K562 (cell line): ENCODE results near the gene CRK. TPM values are rescaled to one million over a fixed set of nuclear protein-coding genes. Genes with fewer than 3 reads are reported as not detected.
A peak's percentile ranks its signal among the peaks of the same experiment; 100 is the strongest.

Experiments
- CHD2 ChIP-seq: IDR thresholded peaks from 2 replicates; pipeline ENCODE4 v1.6.1; 2011; ENCODE audit warnings: low read depth, low read length
- FOXP1 ChIP-seq: sonication (generic); formaldehyde crosslinking; IDR thresholded peaks from 2 replicates; pipeline ENCODE4 v1.8.0; 2022; ENCODE audit warnings: mild to moderate bottlenecking, missing genetic modification reagents
- L3MBTL2 ChIP-seq: fragments of 450-650 bp; IDR thresholded peaks from 2 replicates; pipeline ENCODE4 v1.6.1; 2016; ENCODE audit warnings: mild to moderate bottlenecking, moderate library complexity
- MGA ChIP-seq: fragments of 450-650 bp; IDR thresholded peaks from 2 replicates; pipeline ENCODE4 v1.6.1; 2016; ENCODE audit warnings: mild to moderate bottlenecking, moderate library complexity
- TAF7 ChIP-seq: fragments of 450-650 bp; IDR thresholded peaks from 2 replicates; pipeline ENCODE4 v1.6.1; 2016; ENCODE audit warnings: missing genetic modification characterization, missing compliant biosample characterization
- TCF15 ChIP-seq: fragments of 250-450 bp; sonication (Bioruptor Pico); IDR thresholded peaks from 2 replicates; pipeline ENCODE4 v1.8.0; 2022; ENCODE audit warnings: moderate library complexity, mild to moderate bottlenecking, inconsistent platforms
- ZNF174 ChIP-seq: fragments of 250-450 bp; sonication (Bioruptor Pico); IDR thresholded peaks from 2 replicates; pipeline ENCODE4 v1.4.0; 2020; ENCODE audit warnings: mild to moderate bottlenecking
- ZNF316 ChIP-seq: fragments of 450-650 bp; IDR thresholded peaks from 2 replicates; pipeline ENCODE4 v1.6.1; 2016
- polyA plus RNA-seq, 8 experiments: library from polyadenylated mRNA; depleted of rRNA in 4 of 8; stranded (reverse) in 5 of 8; unstranded in 3 of 8; fragments of >200 nt; fragmentation: Nextera tagmentation in 2 of 8; fragmentation: Illumina TruSeq in 1 of 8; extraction: Ambion mirVana in 2 of 8; extraction: Trizol in 1 of 8; gene quantifications; 2 replicates each; pipeline versions ENCODE4 v1.2.1 to v1.2.3, GENCODE V29; 2011 to 2014; ENCODE audit warnings: inconsistent platforms in 1 of 8, missing spikeins in 1 of 8
- total RNA-seq, 7 experiments: library from RNA; depleted of rRNA in 6 of 7; stranded (reverse); fragments of >200 nt in 6 of 7; fragmentation: Illumina TruSeq in 2 of 7; extraction: Trizol in 2 of 7; gene quantifications; 2 replicates each; pipeline versions ENCODE4 v1.2.1 to v1.2.3, GENCODE V29; 2011 to 2021; ENCODE audit warnings: low replicate concordance in 1 of 7
- TF ChIP-seq, protein P1 (sequence below): fragments of 450-650 bp; IDR thresholded peaks from 2 replicates; pipeline ENCODE4 v1.6.1; 2016; ENCODE audit warnings: mild to moderate bottlenecking
- TF ChIP-seq, protein P2 (sequence below): fragments of 250-450 bp; sonication (Bioruptor Pico); IDR thresholded peaks from 2 replicates; pipeline ENCODE4 v1.4.0; 2020

Gene CRK
- total and polyA plus RNA-seq, 9 of the 15 experiments (the other 6 are each of a cell fraction or from before 2014, with no cell fraction given), result 13.1 to 40.2 (median 26.1) TPM

DNA sequence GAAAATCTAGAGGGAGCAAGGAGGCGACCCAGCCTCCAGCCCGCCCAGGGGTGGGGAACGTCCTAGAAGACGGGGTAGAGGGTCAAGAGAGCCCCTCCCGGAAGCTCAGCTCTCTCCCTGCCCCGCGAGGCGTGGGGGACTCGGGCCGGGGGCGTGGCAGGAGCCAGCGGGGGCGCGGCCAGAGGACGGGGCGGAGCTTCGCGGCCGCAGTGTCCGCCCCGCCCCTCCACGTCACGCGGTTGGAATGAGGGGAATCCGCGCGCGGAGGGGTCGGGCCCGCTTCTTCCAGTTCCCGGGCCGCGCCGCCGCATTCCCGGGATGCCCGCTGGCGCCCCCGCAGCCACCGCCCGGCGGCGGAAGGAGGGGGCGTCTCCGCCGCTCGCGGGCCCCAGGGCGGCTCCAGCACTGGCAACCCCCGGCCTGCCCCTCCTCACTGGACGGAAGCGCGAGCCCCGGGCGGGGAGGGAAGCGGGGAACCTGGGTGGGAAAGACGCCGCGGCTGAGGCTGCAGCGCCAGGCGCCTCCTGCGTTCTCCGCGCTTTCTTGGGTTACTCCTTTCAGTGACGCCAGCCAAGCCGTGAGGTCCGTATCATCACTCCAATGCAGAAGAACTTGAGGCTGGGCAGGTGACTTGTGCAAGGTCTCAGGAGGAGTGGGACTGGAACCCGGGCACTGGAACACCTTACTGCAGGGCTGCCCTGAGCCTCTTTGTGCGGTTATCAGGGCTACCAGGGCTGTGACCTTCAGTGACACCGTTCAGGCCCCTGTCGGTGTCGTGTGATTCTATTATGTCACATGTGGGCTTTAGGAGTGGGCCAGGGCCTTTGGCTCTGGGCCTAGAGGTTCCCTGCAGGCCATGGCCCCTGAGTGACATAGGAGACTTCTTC lies 32.1 kb upstream of the CRK start (continued):
- peak; percentile 34 for TF ChIP-seq MGA
- TF ChIP-seq TCF15 (CRISPR knock-in tag), result no peak
- TF ChIP-seq TAF7 (tag), result no peak
- peak; percentile 65; the same call in 1 of the 2 replicates for TF ChIP-seq FOXP1 (CRISPR knock-in tag)
- TF ChIP-seq ZNF316, result no peak
- 0 out of 2 replicates have a peak, but pooled peaks have one; percentile 25 for TF ChIP-seq L3MBTL2
- TF ChIP-seq, protein P1, sequence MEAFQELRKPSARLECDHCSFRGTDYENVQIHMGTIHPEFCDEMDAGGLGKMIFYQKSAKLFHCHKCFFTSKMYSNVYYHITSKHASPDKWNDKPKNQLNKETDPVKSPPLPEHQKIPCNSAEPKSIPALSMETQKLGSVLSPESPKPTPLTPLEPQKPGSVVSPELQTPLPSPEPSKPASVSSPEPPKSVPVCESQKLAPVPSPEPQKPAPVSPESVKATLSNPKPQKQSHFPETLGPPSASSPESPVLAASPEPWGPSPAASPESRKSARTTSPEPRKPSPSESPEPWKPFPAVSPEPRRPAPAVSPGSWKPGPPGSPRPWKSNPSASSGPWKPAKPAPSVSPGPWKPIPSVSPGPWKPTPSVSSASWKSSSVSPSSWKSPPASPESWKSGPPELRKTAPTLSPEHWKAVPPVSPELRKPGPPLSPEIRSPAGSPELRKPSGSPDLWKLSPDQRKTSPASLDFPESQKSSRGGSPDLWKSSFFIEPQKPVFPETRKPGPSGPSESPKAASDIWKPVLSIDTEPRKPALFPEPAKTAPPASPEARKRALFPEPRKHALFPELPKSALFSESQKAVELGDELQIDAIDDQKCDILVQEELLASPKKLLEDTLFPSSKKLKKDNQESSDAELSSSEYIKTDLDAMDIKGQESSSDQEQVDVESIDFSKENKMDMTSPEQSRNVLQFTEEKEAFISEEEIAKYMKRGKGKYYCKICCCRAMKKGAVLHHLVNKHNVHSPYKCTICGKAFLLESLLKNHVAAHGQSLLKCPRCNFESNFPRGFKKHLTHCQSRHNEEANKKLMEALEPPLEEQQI, result no peak
- no peak for TF ChIP-seq ZNF174
- TF ChIP-seq CHD2, result no peak
- TF ChIP-seq, protein P2, sequence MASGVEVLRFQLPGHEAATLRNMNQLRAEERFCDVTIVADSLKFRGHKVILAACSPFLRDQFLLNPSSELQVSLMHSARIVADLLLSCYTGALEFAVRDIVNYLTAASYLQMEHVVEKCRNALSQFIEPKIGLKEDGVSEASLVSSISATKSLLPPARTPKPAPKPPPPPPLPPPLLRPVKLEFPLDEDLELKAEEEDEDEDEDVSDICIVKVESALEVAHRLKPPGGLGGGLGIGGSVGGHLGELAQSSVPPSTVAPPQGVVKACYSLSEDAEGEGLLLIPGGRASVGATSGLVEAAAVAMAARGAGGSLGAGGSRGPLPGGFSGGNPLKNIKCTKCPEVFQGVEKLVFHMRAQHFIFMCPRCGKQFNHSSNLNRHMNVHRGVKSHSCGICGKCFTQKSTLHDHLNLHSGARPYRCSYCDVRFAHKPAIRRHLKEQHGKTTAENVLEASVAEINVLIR, result no peak
